ENCODE data around the gene XPNPEP2.

DNA sequence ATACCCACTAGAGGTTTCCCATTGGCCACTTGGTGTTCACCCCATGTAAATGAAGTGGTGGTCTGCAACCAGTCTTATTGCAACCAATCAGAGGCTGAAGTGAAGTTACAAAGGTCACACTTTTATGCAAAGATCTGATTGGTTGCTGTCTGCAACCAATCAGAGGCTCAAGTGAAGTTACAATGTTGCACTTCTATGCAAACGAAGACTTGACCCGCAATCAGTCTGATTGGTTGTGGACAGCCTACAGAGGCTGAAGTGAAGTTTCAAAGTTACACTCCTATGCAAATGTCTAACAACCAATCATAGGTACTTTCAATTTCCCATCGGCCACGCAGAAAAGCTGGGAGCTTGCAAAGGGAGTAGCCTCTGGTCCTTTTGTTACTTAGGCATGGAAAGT, 22.3 kb upstream of the XPNPEP2 start:
- TF ChIP-seq POLR2AphosphoS5 (IDR thresholded peaks at IDR 0.05; ENCODE audit: low read depth, low read length) (no peak), CTCF (IDR thresholded peaks at IDR 0.05) (no peak)
